Fibroblast of peridontal ligament (primary cell): Measurements from ENCODE around the gene RBBP9.
"Not testable (repeated sequence)": the region's sequence is repeated elsewhere in the genome, so short reads cannot be mapped to it uniquely, and the experiment has no call there.

ENCODE experiments used
- DNase-seq: peaks from one replicate; pipeline ENCODE4 v3.0.0-alpha.2; 2010; ENCODE audit errors: extremely low read depth

The RBBP9 gene

DNA sequence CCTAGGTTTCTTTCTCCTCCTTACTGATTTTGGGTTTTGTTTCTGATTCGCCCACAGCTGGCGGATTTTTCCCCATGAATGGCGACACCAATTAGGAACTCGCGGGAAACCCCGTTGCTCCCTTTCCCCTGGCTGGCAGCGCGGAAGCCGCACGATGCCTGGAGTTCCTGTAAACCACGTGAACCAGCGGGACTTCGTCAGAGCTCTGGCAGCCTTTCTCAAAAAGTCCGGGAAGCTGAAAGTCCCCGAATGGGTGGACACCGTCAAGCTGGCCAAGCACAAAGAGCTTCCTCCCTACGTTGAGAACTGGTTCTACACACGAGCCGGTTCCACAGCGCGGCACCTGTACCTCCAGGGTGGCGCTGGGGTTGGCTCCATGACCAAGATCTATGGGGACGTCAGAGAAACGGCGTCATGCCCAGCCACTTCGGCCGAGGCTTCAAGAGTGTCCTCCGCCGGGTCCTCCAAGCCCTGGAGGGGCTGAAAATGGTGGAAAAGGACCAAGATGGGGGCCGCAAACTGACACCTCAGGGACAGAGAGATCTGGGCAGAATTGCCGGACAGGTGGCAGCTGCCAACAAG, 7.5 kb upstream of the RBBP9 start:
- DNase-seq, result peak; percentile 42

DNA sequence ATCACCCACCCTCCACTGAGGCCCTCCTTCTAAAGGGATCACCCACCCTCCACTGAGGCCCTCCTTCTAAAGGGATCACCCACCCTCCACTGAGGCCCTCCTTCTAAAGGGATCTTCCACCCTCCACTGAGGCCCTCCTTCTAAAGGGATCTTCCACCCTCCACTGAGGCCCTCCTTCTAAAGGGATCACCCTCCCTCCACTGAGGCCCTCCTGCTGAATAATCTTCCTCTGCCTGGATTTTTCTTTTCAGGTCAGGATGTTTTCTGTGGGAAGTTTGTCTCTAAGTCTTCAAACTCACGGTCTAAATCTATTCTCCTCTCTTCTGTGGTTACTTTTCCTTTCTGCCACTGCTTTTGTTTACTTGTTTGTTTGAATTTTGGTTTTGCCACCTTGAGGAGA, 4.6 kb upstream of the RBBP9 start:
- not testable (repeated sequence) for DNase-seq

DNA sequence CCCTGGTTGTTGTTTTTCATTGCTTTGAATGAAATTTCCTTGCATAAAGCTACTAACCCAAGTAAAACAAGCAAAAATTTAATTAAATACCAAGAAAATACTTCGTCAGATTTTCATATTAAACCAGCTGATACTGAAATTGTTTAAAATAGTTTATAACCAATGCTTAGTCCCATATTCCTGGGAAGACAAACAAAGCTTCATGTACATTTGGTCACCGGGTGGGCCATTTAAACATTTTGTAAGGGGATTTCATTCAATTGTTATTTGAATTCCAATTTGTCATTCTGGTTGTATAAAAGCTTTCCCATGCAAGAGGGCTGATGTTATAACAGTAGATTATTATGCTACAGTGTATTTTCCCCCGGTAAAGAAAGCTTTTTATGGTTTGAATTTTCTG, 578 bp upstream of the RBBP9 start:
- DNase-seq, result no peak

DNA sequence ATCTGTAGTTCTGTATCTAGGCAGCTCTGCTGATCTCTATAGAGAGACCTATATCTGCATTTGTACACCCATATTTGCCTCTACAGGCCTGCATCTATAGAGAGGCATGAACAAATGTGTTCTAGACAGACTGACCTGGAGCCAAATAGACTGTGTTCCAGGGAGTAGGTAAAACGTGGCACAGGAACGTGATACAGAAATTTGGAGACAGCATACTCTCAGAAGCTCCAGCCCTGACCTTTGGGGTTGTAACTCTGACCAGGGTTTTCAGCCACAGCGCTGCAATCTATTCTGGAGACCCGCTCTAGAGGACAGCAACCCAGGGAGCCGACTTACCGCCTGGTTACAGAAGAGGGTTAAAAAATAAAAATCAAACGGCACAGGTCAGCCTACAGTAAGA, 983 bp downstream of the RBBP9 start:
- no peak for DNase-seq

DNA sequence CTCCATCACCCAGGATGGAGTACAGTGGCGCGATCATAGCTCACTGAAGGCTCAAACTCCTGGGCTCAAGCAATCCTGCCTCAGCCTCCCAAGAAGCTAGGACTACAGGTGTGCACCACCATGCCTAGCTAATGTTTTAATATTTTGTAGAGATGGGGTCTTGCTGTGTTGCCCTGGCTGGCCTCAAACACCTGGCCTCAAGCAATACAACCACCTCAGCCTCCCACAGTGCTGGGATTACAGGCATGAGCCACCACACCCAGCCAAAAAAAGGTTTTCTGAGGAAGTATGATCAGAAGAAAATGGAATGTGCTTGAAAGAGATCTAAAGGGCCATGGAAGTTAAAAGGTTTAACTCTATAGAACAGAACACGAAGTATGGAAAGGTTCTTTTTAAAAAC, 8.7 kb downstream of the RBBP9 start:
- no peak for DNase-seq

DNA sequence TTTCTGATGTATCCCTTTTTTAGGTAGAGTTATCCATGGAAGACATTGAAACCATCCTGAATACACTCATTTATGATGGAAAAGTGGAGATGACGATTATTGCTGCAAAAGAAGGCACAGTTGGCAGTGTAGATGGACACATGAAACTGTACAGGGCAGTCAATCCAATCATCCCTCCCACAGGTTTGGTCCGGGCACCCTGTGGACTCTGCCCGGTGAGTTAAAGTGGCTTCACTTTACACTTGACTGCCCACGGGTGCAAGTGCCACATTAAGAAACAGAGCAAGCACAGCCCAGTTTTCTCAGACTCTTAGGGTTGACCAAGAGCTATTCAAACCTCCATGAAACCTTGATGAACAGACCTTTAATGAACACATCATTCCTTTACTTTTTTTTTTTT, 15.4 kb downstream of the RBBP9 start:
- no peak for DNase-seq

DNA sequence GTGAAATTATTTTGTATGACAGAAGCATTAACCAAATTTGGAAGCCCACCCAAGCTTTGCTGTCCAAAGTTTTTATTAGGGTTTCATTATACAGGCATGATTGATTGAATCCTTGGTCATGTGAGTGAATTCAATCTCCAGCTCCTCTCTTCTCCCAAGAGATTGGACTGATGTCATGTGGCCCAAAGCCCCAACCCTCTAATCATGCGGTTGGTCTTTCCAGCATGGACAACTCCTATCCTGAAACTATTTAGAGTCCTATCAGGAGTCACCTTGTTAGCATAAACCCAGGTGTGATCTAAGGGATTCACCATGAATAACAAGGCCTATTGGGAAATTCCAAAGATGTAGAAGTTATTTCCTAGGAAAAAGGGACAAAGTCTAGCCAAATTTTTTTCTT, 19.2 kb downstream of the RBBP9 start:
- DNase-seq, result no peak

DNA sequence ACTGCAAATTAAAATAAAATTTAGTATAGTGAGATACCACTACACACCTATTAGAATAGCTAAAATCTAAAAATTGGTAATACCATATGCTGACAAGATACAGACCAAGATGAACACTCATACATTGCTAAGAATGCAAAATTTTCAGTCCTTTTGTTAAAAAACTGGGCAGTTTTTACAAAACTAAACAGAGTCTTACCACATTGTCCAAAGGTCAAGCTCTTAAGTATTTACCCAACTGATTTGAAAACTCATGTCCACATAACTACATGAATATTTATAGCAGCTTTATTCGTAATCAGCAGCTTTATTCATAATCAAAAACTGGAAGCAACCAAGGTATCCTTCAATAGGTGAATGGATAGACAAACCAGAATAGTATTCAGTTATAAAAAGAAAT, 19.8 kb downstream of the RBBP9 start:
- no peak for DNase-seq

DNA sequence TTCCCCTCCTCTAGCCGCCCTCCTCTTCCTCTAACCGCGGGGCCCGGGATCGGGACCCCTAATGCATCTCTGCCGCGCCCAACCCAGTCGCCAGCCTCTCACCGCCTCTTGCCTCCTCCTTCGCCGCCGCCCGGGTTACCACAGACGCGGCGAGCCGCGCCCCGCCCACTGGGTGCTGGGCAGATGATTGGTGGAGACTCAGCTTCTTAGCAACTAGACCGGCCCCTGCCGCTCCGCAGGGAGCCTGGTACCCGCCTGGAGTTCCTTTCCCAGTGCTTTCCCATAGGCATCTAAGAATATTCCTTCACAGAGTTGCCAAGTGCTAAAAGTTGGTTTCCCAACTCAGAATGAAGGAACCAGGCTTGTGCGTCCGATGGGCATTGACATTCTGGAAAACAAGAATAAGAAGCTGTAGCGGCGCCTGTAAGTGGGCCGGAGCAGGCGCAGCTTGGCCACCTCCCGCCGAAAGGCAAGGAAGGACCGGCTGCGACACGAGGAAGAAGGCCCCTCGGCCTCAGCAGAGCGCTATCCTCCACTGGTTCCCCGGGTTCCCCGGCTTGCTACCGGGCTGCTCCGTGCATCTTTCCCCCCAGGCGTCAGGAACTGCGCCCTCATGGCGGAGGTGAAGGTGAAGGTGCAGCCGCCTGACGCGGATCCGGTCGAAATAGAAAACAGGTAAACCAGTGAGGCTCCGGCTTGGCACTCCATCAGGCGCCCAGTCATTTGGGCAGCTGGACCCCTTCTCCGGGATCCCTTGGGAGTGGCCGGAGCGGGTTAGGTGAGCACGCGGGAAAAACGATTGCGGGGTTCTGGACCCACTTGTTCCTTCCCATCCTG, 29.9 kb downstream of the RBBP9 start, which contains the start of the genes DZANK1 and POLR3F:
TSS of gene DZANK1 (minus strand) at position 137 of the 837 bp plus-strand sequence. CDS start 1,672 bp downstream, outside the sequence.
TSS of gene POLR3F (plus strand) at position 497 of the 837 bp plus-strand sequence. CDS start at position 614, 117 bp downstream.
- peak; percentile 95 for DNase-seq

DNA sequence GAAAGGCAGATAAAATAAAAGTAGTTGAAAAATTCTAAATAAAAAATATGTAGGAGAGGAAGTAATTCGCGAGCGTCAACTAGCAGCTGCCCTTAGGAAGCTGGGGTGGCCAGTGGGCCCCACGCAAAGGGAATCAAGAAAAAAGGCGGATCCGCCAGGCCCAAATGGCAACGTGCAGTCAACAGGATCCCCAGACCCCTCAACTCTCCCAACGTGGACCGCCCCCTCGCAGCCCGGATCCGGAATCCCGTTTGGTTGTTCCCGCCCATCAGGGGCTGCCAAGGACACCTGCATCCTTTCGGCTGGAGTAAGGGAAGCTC, 30.5 kb downstream of the RBBP9 start:
- no peak for DNase-seq

DNA sequence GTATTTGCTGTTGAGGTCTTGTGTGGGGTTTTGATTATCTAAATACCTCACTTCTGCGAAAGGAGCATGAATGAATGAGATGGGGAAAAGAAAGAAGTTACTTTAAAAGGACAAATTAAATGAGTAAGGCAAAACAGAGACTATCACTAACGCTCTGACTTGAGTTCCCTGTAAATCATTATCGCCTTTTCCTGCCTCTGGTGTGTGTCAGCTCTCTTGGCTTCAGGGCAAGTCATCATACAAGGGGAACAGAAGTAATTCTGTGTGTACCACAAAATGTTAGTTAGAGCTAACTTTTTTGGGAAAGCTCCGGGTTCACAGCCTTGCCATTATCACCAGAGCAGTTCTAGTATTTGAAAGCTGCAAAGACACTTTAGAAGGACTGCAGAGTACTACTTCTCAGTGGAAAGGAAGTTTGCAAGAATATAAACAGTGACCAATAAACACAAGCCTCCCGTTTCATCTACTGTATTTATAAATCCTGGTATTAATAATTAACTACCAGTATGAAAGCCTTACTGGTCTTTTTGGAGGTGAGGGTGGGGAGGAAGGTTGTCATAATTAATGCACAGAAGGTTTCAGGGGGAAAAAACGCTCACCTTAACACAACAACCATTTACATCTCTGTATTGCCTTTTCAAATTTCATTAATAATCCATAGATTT, 31.4 kb downstream of the RBBP9 start:
- no peak for DNase-seq

DNA sequence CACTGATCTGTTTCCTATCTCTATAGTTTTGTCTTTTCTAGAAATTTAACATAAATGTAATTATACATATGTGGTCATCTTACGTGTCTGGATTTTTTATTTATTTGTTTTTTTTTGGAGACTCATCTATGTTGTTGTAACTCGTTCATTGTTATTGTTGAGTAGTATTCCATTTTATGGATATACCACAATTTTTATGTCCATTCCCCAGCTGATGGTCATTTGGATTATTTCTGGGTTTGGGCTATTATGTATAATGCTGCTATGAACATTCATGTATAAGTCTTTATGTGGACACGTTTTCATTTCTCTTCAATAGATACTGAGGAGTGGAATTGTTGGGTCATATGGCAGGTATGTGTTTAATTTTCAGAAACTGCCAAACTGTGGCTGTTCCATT, 40.4 kb downstream of the RBBP9 start:
- DNase-seq, result no peak

DNA sequence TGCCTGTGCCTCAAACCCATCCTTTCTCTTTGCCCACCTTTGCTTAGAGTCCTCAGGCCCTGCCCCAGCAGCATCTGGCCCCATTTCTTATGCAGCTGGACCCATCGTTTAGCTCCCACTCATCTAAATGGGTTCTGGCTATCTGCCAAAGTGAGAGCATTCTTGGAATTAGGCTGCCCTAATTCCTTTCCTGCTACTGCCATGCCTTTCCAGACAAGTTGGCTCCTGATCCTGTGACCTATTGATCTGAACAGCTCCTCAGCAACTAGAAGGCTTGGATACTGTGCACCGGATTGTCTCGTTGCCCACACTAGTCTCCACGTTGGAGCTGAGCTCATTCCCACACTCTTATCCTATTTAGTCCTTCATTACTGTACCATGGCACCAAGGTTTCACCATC, 53.1 kb downstream of the RBBP9 start:
- peak; percentile 7 for DNase-seq

DNA sequence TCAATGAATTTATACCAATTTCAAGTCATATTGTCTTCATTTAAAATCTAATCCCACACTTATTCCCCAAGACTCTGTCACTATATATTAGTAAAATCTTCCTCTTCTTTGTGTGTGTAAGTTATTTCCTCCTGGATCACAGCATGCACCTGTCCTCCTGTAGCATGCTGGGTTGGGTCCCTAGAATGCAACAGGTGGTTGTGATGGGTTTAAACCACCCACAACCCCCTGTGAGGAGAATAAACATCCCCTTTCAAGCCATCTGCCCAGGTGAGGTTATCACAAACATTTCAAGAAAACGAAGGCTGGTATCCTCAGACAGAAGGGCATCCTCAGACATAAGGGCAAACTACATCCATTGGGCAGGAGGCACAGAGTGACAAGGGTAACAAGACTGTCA, 56.6 kb downstream of the RBBP9 start:
- no peak for DNase-seq

DNA sequence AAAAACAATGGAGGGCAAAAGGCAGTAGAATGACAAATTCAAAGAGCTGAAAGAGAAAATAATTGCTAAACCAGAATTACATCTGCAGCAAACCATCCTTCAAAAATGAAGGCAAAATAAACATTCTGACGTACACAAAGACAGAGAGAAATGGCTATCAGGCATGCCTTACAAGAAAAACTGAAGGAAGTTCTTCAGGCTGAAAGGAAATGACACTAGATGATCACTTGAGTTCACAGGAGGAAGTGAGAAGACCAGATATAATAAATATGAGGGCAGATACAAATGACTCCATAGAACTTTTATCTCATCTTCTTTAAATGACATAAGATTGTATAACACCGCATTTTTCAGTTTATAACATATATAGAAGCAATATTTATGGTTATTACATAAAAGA, 60.2 kb downstream of the RBBP9 start:
- DNase-seq, result no peak
